Suprapubic skin (tissue), 4 donors: ENCODE results near the gene GPRC5A.

Experiments used
- CTCF ChIP-seq, 2 donors: fragments of 200-600 bp in 1 of 2; fragments of 450-650 bp in 1 of 2; sonication (generic) in 1 of 2; IDR thresholded peaks; one replicate each; pipeline ENCODE4 v1.5.1; 2016 to 2019; ENCODE audit warnings: antibody characterized with exemption in 2 of 2, mild to moderate bottlenecking in 1 of 2, moderate library complexity in 1 of 2
- POLR2A ChIP-seq, 2 donors: fragments of 450-650 bp; IDR thresholded peaks; one replicate each; pipeline ENCODE4 v1.6.1; 2017; ENCODE audit warnings: antibody characterized with exemption in 2 of 2, mild to moderate bottlenecking in 2 of 2, moderate library complexity in 2 of 2
- POLR2AphosphoS5 ChIP-seq, 3 donors: sonication (generic); formaldehyde crosslinking; IDR thresholded peaks; one replicate each; pipeline ENCODE4 v1.6.1; 2017; ENCODE audit warnings: antibody characterized with exemption in 3 of 3

DNA sequence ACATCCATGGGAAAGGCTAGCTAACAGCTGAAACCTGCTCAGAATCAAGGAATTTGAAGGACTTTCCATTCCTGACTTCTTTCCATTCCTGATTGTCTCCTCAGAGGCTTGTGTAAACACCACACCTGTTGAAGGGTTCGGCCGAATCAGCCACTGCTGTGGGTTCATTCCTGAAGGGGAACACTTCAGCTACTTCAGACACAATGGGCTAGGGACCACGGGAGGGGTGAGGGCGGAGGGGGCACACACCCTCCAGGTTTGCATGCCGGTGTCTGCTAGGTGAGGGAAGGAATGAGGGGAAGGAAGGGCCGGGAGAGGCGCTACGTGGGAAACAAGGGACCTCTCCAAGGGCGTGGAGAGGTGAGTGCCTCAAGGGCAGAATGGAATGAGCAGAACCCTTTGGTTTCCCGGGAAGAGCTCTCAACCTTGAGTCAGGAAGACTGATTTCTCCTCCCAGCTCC, 1.3 kb downstream of the GPRC5A start:
- TF ChIP-seq CTCF (IDR thresholded peaks at IDR 0.05) (no peak), POLR2AphosphoS5 (IDR thresholded peaks at IDR 0.05) (no peak), POLR2A (IDR thresholded peaks at IDR 0.05) (no peak)
